GM12892 (cell line): ENCODE results near the gene SEPTIN12. TPM values are rescaled to one million over a fixed set of nuclear protein-coding genes. Genes with fewer than 3 reads are reported as not detected.

Source experiments
- DNase-seq: peaks from one replicate; pipeline ENCODE4 v3.0.0; 2011; ENCODE audit not compliant: insufficient read length
- FAIRE-seq: peaks from 2 replicates; lab custom pipeline; 2011; peaks lifted over from hg19 to GRCh38; lab: Jason Lieb, UNC
- POLR2A ChIP-seq: IDR thresholded peaks from 2 replicates; pipeline ENCODE4 v1.6.1; 2011; ENCODE audit warnings: low read depth, low read length, control low read depth
- POLR2AphosphoS5 ChIP-seq: IDR thresholded peaks from 2 replicates; pipeline ENCODE4 v1.6.1; 2011; ENCODE audit warnings: low read depth, low read length, control low read depth
- TAF1 ChIP-seq: IDR thresholded peaks from 2 replicates; pipeline ENCODE4 v1.6.1; 2011; ENCODE audit warnings: low read depth, mild to moderate bottlenecking, control low read depth, low read length, borderline replicate concordance
- polyA plus RNA-seq: library from polyadenylated mRNA; unstranded; fragments of >200 nt; gene quantifications from one replicate; pipeline ENCODE4 v1.2.1, GENCODE V29; 2012; ENCODE audit warnings: missing spikeins, inconsistent platforms; ENCODE audit not compliant: missing spikeins

Gene SEPTIN12
- not detected for polyA plus RNA-seq

- TF ChIP-seq POLR2AphosphoS5 (no peak), POLR2A (no peak)
- DNase-seq = no peak
- no peak for FAIRE-seq
These were observed at the start of gene SEPTIN12 for GRCh38 chr16:4787627-4788482. Gene SEPTIN12 (minus strand): TSS chr16:4788345. CDS start chr16:4787645, 700 bp downstream.

- DNase-seq = no peak
- TF ChIP-seq TAF1 (no peak), POLR2A (no peak), POLR2AphosphoS5 (no peak)
- FAIRE-seq = no peak
These were observed 48.6 kb upstream of the SEPTIN12 start for GRCh38 chr16:4836727-4837126.

DNA sequence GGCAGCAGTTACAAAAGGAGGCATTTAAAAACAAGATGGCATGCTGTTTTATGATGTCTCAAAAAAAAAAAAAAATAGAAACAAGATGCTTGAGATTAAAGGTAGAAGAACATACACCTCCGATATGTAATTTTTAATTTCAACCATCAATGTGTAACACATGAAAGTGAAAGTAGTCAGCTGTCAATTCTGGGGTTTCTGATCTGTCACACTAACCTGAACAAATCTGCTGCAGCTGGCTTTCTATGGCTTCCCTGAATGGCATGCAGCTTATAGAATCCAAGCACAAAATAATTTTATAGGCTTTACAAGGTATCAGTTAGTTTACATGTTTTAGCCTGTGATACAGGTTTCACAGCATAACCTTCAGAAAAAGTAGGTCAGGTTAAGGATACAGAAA is 45.4 kb upstream of the SEPTIN12 start:
- no peak for FAIRE-seq
- TF ChIP-seq POLR2AphosphoS5 (no peak), TAF1 (no peak), POLR2A (no peak)
- no peak for DNase-seq

- DNase-seq = no peak
- TF ChIP-seq POLR2AphosphoS5 (no peak), TAF1 (no peak), POLR2A (no peak)
- no peak for FAIRE-seq
These were observed 44.7 kb upstream of the SEPTIN12 start for GRCh38 chr16:4832698-4833343.

GRCh38 chr16:4831616-4832015 is 43.5 kb upstream of the SEPTIN12 start:
- no peak for DNase-seq
- no peak for TF ChIP-seq POLR2A
- TF ChIP-seq POLR2AphosphoS5 = no peak
- no peak for TF ChIP-seq TAF1
- no peak for FAIRE-seq

DNA sequence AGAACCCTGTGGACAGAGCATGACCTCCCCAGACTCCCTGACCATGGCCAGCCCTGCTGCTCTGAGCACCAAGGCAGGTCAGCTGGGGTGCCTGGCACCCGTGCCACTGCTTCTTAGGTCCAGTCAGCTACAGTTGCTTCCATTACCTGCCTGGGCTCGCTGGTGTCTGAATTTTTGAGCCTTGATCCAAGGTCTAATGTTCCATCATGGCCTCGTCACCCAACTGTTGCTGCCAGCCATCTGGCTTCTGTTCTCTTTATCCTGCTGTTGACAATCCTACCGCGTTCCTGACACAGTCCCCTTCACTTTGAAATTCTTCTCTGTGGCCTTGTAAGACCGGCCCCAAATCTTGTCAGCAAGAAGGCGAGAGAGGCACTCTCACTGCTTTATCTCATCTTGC is 42.3 kb upstream of the SEPTIN12 start:
- FAIRE-seq (no peak), DNase-seq (no peak)
- TF ChIP-seq POLR2AphosphoS5 (no peak), TAF1 (no peak), POLR2A (no peak)

DNA sequence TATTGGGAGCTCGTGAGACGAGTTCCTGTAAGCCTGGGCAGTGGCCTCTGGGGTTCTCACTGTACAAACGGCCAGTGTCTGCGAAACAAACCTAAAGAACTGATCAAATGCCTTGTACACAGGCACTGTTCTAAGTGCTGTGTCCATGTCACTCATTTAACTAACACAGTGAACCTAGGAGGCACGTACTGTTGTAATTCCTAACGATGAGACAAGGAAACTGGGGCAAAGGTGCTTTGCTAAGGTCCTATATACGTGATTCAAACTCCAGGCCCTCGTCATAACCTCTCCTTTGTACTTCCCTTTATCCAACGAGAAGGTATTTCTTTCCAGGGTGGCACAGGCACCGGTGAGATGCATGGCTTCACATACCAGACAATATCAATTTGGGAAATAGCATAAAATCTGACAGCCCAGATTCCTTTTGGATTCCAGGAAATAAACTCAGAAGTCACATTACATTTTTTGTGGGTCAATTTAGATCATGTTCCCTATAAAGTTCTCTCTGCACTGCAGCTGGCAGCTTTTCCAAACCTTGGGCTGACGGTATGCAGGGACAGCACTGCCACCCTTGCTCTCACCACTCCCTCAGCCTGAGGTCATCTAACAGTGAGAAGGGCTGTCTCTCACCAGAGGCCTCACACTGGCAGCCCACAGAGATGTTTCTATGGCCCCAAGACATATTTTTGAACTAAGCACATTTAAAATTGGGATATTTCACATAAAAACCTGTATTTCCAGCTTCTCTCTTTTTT is 40.6 kb upstream of the SEPTIN12 start:
- no peak for DNase-seq
- FAIRE-seq = no peak
- TF ChIP-seq TAF1 (no peak), POLR2A (no peak), POLR2AphosphoS5 (no peak)

- TF ChIP-seq POLR2AphosphoS5 (no peak), TAF1 (no peak), POLR2A (no peak)
- FAIRE-seq (no peak), DNase-seq (no peak)
These were observed 38.8 kb upstream of the SEPTIN12 start for GRCh38 chr16:4826980-4827379.

GRCh38 chr16:4826526-4826925 is 38.4 kb upstream of the SEPTIN12 start:
- FAIRE-seq = no peak
- no peak for TF ChIP-seq POLR2A
- no peak for TF ChIP-seq TAF1
- TF ChIP-seq POLR2AphosphoS5 = no peak
- no peak for DNase-seq

GRCh38 chr16:4825196-4825595 is 37.1 kb upstream of the SEPTIN12 start:
- DNase-seq (no peak), FAIRE-seq (no peak)
- no peak for TF ChIP-seq POLR2A
- no peak for TF ChIP-seq POLR2AphosphoS5
- no peak for TF ChIP-seq TAF1

DNA sequence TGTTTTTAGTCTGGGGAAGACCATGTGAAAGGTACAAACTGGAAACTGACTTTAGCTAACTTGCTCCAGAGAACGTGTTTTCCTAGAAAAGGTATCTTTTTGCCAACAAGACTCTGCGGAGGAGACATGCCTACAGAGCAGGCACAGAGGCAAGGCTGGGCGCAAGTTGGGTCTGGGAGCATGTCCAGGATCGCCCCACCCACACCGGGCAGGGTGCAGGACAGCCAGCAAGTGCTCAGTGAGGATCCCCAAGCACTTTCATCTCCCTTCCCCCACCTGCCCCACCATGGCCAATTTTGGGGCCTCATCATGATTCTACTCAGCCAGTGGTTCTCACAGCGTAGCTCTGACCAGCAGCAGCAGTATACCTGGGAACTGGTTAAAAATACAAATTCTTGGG is 32.5 kb upstream of the SEPTIN12 start:
- DNase-seq (no peak), FAIRE-seq (no peak)
- no peak for TF ChIP-seq POLR2AphosphoS5
- no peak for TF ChIP-seq POLR2A
- no peak for TF ChIP-seq TAF1
